Measurements from ENCODE around the gene ZNF669. TPM values are rescaled to one million over a fixed set of nuclear protein-coding genes. Genes with fewer than 3 reads are reported as not detected.

The ZNF669 gene
- total and polyA plus RNA-seq, 2 experiments from 2014 or later = 13.7 to 25.4 TPM

- TF ChIP-seq, protein P1, sequence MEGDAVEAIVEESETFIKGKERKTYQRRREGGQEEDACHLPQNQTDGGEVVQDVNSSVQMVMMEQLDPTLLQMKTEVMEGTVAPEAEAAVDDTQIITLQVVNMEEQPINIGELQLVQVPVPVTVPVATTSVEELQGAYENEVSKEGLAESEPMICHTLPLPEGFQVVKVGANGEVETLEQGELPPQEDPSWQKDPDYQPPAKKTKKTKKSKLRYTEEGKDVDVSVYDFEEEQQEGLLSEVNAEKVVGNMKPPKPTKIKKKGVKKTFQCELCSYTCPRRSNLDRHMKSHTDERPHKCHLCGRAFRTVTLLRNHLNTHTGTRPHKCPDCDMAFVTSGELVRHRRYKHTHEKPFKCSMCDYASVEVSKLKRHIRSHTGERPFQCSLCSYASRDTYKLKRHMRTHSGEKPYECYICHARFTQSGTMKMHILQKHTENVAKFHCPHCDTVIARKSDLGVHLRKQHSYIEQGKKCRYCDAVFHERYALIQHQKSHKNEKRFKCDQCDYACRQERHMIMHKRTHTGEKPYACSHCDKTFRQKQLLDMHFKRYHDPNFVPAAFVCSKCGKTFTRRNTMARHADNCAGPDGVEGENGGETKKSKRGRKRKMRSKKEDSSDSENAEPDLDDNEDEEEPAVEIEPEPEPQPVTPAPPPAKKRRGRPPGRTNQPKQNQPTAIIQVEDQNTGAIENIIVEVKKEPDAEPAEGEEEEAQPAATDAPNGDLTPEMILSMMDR (conservative IDR thresholded peaks at IDR 0.05; ENCODE audit: low read depth in 2 of 2) = no peak
- TF ChIP-seq EZH2 (IDR thresholded peaks at IDR 0.05; ENCODE audit: low read depth, unreplicated experiment) = no peak
Observed at GRCh38 chr1:247087256-247087655, 16.9 kb downstream of the ZNF669 start (continued).

GRCh38 chr1:247085310-247085709, 18.8 kb downstream of the ZNF669 start:
- DNase-seq (ENCODE audit: low spot score) (no peak), ATAC-seq (no peak)
- Mint-ChIP-seq H3K36me3 (ENCODE audit: low read depth) (no peaks in the 10 kb centered on the region), H3K27ac (no peak overlapping the region), H3K9me3 (peaks cover 7% of the 10 kb centered on the region), H3K4me1 (peaks cover 3% of the 10 kb centered on the region; the same call in 2 of the 3 replicates), H3K27me3 (ENCODE audit: insufficient read depth, low read depth, poor library complexity) (peaks cover 4% of the 10 kb centered on the region), H3K4me3 (no peak overlapping the region)
- Histone ChIP-seq H3K27me3 (ENCODE audit: insufficient read depth) (no peaks in the 10 kb centered on the region), H4K20me1 (replicated peaks; ENCODE audit: insufficient read depth) (no peaks in the 10 kb centered on the region), H3K4me2 (no peak overlapping the region), H3F3A (replicated peaks; ENCODE audit: low read depth) (no peaks in the 10 kb centered on the region), H3K79me2 (replicated peaks; ENCODE audit: insufficient read depth) (no peaks in the 10 kb centered on the region), H3K4me3 (no peak overlapping the region), H3K4me1 (ENCODE audit: insufficient read depth) (no peaks in the 10 kb centered on the region), H2AFZ (no peak overlapping the region), H3K9me2 (ENCODE audit: insufficient read depth) (no peaks in the 10 kb centered on the region), H3K36me3 (ENCODE audit: insufficient read depth) (no peaks in the 10 kb centered on the region), H3K27ac (ENCODE audit: low read depth) (no peak overlapping the region)
- TF ChIP-seq, protein P2, sequence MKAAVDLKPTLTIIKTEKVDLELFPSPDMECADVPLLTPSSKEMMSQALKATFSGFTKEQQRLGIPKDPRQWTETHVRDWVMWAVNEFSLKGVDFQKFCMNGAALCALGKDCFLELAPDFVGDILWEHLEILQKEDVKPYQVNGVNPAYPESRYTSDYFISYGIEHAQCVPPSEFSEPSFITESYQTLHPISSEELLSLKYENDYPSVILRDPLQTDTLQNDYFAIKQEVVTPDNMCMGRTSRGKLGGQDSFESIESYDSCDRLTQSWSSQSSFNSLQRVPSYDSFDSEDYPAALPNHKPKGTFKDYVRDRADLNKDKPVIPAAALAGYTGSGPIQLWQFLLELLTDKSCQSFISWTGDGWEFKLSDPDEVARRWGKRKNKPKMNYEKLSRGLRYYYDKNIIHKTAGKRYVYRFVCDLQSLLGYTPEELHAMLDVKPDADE (IDR thresholded peaks at IDR 0.05) = no peak
- no peak for TF ChIP-seq EZH2phosphoT487 (IDR thresholded peaks at IDR 0.05; ENCODE audit: unreplicated experiment)

DNA sequence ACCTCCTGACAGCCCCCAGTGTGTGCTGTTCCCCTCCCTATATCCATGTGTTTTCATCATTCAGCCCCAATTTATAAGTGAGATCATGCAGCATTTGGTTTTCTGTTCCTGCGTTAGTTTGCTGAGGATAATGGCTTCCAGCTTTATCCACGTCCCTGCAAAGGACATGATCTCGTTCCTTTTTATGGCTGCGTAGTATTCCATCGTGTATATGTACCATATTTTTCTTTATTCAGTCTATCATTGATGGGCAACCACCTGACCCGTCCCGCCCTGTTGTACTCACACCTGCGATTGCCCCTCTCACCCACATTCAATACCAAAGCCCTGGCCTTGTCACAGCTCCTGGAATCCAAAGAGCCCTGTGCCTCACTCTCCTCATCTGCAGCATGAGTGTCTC, 19.4 kb downstream of the ZNF669 start:
- Histone ChIP-seq H4K20me1 (replicated peaks; ENCODE audit: insufficient read depth) (no peaks in the 10 kb centered on the region), H3K79me2 (replicated peaks; ENCODE audit: insufficient read depth) (no peaks in the 10 kb centered on the region), H3K4me3 (no peak overlapping the region), H3K27ac (ENCODE audit: low read depth) (no peak overlapping the region), H3K27me3 (ENCODE audit: insufficient read depth) (no peaks in the 10 kb centered on the region), H3K36me3 (ENCODE audit: insufficient read depth) (no peaks in the 10 kb centered on the region), H3K9me2 (ENCODE audit: insufficient read depth) (no peaks in the 10 kb centered on the region), H3K4me1 (ENCODE audit: insufficient read depth) (no peaks in the 10 kb centered on the region), H3K4me2 (no peak overlapping the region), H2AFZ (no peak overlapping the region), H3F3A (replicated peaks; ENCODE audit: low read depth) (no peaks in the 10 kb centered on the region)
- Mint-ChIP-seq H3K9me3 (peaks cover 7% of the 10 kb centered on the region), H3K27me3 (ENCODE audit: insufficient read depth, low read depth, poor library complexity) (peaks cover 4% of the 10 kb centered on the region), H3K36me3 (ENCODE audit: low read depth) (no peaks in the 10 kb centered on the region), H3K27ac (no peak overlapping the region), H3K4me3 (no peak overlapping the region), H3K4me1 (peaks cover 5% of the 10 kb centered on the region)
- TF ChIP-seq ZNF331 (CRISPR knock-in tag; IDR thresholded peaks at IDR 0.05; ENCODE audit: low read depth) = no peak
- TF ChIP-seq CREB1 (CRISPR knock-in tag; IDR thresholded peaks at IDR 0.05; ENCODE audit: low read depth) = no peak
- TF ChIP-seq STAT1 (IDR thresholded peaks at IDR 0.05; ENCODE audit: unreplicated experiment) = no peak
- TF ChIP-seq, protein P1 (conservative IDR thresholded peaks at IDR 0.05; ENCODE audit: low read depth in 2 of 2) = no peak
- TF ChIP-seq JUNB (IDR thresholded peaks at IDR 0.05; ENCODE audit: unreplicated experiment) = no peak
- no peak for TF ChIP-seq ZNF114 (CRISPR knock-in tag; IDR thresholded peaks at IDR 0.05)
- no peak for TF ChIP-seq POLR2AphosphoS5 (IDR thresholded peaks at IDR 0.05; ENCODE audit: low read depth)
- TF ChIP-seq, protein P2 (IDR thresholded peaks at IDR 0.05) = no peak
- no peak for ATAC-seq
- no peak for DNase-seq (ENCODE audit: low spot score)
